Hepatocyte (in vitro differentiated cells): ENCODE data around the gene PILRB.

ENCODE experiments used
- EZH2phosphoT487 ChIP-seq: fragments of 200-600 bp; sonication (generic); IDR thresholded peaks from one replicate; pipeline ENCODE4 v1.6.1; 2018; ENCODE audit warnings: antibody characterized with exemption, mild to moderate bottlenecking, low read depth, moderate library complexity; ENCODE audit not compliant: unreplicated experiment, severe bottlenecking
- TF ChIP-seq, protein P1 (sequence below): fragments of 200-600 bp; sonication (generic); IDR thresholded peaks from 2 replicates; pipeline ENCODE4 v1.5.1; 2016; ENCODE audit warnings: antibody characterized with exemption, mild to moderate bottlenecking; ENCODE audit not compliant: poor library complexity

- no peak for TF ChIP-seq EZH2phosphoT487
- TF ChIP-seq, protein P1, sequence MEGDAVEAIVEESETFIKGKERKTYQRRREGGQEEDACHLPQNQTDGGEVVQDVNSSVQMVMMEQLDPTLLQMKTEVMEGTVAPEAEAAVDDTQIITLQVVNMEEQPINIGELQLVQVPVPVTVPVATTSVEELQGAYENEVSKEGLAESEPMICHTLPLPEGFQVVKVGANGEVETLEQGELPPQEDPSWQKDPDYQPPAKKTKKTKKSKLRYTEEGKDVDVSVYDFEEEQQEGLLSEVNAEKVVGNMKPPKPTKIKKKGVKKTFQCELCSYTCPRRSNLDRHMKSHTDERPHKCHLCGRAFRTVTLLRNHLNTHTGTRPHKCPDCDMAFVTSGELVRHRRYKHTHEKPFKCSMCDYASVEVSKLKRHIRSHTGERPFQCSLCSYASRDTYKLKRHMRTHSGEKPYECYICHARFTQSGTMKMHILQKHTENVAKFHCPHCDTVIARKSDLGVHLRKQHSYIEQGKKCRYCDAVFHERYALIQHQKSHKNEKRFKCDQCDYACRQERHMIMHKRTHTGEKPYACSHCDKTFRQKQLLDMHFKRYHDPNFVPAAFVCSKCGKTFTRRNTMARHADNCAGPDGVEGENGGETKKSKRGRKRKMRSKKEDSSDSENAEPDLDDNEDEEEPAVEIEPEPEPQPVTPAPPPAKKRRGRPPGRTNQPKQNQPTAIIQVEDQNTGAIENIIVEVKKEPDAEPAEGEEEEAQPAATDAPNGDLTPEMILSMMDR, result no peak
Observed at GRCh38 chr7:100413346-100413745, 55.4 kb downstream of the PILRB start.
